ACHN (cell line): ENCODE data around the gene CDK18.

ENCODE experiments used
- DNase-seq: peaks from one replicate; pipeline ENCODE4 v3.0.0-alpha.2; 2015
- in situ Hi-C: cut with HindIII; loops from 2 replicates; pipeline ENCODE4 v1.10.0; 2017; ENCODE audit warnings: low sequenced_read_pairs, low pct_ligation_motif_present, low pct_unique_long_range_greater_than_20kb

CDK18 gene

DNA sequence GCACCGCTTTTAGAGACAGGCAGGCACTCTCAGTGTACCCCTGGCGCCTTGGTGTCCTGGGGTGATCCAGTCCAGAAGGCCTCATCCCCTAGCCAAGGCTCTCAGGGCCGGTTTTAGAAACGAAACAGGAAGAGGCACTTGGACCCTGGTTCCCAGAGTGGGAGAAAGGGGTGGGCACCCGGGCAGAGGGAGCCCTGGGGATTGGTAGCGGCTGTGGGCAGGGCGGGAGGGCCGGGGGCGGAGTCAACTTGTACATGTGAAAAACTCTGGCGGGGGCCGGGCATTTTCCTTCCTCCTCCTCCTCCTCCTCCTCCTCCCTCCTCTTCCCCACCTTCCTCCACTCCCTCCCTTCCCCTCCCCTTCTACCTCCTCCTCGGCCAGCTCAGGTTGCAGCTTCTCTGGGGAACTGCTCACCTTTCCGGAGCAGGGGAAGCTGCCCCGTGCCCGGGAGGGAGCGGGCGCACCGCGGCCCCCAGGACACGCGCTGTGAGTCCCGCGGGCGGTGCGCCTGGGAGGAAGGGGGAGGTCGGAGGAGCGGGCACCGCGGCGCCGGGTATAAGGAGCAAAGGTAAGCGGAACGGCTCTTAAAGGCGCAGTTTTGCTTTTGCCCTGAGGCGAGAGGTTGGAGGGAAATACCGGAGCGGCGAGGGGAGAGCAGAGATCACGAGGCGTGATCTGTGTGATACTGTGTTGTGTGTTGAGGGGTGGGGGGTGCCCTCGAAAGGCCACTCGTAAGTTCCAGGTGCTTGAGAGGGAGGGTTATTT is at the start of gene CDK18:
Gene CDK18 (plus strand): TSS at position 359 of the 765 bp plus-strand sequence. CDS start 18,499 bp downstream, outside the sequence.
- peak; percentile 91 for DNase-seq
- in situ Hi-C loops, result no loop called here

DNA sequence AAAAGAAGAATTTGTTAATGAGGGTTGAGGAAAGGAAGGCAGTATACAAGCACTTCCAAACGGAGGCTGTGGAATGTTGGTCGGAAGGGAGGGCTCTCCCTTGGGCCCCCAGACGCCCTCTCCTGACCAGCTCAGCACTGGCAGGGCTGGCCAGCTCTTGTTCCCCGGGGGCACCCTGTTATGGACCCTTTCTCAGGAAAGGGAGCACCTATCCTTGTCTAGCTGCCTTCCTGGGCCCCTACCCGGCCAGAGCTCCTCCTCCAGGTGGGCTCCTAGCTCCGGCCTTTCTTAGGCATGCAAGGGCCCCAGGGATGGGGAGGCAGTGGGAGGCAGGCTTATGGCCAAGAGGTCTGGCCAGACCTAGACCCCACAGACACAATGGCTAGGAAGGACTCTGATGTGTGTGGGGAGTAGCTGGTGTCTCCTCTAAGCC is 49.5 kb upstream of the CDK18 start:
- no peak for DNase-seq
- in situ Hi-C loops, result no loop called here

DNA sequence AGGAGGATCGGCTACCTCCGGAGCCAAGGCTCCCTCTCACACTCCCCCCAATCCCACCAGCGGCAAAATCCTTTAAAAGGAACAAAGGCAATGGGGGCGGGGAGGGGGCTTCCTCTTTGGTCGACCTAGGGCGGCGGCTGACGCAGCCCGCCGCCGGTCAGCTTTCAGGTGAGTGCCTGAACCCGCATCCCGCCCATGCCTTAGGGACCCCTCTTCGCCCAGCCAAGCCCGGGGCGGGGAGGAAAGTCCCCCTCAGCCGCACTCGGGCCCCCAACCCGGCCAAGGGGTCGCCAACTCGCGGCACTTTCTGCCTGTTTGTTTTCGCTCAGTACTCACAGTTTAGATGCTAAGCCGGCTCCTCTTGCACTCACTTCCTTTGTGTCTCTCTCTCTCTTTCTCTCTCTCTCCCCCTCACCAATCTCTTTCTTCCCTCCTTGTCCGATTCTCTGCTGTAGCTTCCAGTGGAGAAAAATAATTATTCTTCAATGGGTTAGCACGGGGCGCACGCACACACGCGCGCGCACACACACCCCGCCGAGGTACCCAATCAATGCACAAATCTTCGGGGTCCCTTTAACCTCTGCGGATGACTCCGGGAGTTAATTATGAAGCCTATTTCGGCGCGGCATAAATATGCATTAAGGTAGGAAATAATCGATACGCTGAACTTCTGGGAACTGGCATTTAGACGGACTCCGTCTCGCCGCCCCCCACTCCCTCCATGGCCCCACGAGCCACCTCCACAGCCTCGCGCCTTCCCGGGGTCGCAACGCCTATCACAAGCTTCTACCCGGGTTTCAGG is 48.7 kb upstream of the CDK18 start, which contains the start of gene BLACAT1:
Gene BLACAT1 (minus strand): TSS at position 465 of the 802 bp plus-strand sequence.
- DNase-seq, result no peak
- in situ Hi-C loops, result no loop called here

DNA sequence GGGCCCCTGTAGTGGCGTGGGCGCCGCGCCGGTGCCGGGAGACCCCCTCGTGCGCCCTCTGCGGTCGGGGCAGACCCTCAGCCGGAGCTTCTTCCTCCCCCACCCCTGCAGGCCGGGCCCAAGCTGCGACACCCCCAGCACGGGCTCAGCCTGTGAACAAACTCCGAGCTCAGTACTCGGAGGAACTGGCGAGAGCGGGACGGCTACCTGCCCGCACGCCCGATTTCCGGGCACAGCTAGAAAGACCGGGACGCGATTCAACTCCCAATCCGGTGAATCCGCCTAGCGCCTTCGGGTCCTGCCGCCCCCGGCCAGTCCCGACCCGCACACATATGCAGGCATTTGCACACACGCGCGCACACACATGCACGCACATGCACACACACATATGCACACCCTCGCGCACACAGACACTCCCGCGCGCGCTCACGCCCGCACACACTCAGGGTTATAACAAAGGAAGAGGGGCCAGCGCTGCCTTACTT is 48.0 kb upstream of the CDK18 start:
- no peak for DNase-seq
- in situ Hi-C loops, result no loop called here

DNA sequence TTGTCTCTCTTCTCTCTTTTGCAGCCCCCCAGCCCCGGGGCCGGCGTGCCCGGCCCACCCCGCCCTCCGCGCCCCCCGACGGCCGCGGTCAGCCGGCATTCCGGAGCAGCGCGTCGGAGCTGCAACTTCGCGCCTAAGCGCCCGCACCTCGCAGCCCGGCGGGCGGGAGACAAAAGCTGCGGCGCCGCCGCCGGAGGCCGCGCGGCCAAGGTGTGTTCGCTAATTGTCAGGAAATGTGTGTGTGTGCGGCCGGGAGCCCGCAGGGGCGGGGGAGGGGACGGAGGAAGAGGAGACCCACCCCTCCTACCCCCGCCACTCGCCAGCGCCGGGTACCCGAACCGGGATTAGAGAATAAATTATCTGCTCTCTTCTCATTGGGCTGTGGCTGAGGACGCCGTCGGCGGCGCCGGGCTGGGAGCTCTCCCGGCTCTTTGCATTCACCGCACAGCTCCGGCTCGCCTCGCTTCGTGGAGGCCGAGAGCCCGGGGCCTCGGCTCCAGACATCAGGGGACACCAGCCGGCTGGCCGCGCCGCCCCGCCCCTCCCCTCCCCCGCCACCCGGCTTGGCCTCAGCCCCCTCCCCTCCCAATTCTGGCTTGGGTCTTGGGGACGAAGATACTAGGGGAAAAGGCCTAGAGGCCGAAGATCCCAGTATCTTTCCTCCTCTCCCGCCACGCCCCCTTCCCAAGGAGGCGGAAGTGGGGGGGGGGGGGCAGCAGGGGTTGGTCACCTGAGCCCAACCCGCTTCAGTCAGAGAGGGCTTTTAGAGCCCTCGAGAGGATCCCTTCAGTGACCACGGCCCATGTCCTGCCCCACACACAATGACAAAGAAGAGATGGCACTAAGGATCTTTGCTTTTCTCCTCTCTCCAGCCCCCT is 47.4 kb upstream of the CDK18 start:
- no peak for DNase-seq
- in situ Hi-C loops, result no loop called here

DNA sequence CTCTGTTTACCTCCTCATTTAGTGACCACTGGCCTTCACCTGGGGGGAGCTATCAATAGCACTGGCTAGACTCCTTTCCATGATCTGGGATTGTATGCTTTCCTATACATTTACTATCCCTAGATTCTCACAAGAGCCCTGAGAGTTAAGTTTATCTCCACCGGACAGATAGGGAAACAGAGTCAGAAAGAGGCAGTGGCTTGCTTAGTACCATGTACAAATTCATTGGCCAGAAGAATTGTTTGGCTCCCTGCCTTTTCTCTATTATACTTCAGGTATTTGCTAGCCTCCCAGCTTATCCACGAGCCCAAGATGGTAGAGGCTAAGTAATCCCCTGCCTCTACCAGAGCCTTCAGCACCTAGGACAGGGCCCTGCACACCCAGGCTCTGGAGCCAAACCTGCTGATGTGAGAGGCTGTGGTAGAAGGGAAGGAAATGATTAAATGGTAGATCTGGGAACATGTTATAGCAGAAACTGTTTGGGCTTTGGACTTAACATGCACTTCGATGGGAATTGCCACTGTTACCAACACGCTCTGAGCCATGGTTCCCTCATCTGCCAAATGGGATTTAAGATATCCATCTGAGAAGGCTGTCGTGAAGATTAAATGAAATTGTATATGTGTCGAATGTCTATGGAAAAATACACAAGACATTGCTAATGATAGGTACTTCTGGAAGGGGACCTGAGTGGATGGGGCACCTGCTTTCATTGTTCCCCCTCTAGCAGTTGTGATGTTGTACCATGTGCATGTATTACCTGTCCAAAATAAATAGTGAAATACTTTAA is 45.5 kb upstream of the CDK18 start:
- DNase-seq, result peak; percentile 69
- in situ Hi-C loops, result no loop called here

DNA sequence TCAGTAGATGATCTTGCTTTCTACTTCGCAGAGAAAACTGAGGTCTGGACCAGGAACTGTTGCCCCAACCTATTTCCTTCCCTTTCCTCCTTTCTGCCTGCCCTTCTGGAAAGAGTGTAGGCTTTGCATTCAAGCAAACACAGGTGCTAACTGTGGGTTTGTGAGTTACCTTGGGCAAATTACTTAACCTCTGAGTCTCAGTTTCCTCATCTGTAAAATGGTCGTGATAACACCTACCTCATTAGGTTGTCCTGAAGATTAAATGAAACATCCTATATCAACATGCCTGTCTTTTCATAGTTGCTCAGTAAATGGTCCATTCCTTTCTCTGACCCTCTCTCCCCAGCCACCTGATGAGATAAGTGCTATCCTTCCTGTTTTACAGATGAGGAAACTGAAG is 39.1 kb upstream of the CDK18 start:
- in situ Hi-C loops, result no loop called here
- DNase-seq, result no peak

DNA sequence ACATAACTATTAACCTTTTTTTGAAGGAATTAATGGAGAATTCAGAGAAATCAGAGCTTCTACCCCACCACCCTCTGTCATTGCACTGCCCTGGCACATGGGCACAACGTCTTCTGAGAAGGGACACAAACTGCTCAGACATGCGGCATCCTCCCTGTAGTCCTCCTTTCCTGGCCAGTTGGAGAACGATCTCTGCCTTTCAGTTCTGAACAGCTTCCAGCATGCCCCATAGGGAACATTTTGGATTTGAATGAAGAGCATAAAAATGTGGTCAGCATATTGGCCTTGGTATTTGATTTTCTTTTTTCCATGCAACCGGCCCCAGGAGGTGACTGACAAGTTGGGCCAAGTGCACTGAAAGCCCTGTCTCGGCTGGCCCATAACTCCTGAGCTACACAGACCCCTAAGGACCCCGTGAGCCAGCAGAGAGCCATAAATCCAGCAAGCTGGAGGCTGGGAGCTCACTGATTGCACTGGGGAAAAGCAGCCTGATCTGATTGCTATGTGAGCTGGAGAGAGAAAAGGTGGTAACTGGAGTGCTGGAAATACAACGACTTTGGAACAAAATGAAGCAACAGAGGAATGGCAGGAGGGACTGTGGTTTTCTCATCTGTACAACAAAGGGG is 37.8 kb upstream of the CDK18 start:
- no peak for DNase-seq
- in situ Hi-C loops, result no loop called here

DNA sequence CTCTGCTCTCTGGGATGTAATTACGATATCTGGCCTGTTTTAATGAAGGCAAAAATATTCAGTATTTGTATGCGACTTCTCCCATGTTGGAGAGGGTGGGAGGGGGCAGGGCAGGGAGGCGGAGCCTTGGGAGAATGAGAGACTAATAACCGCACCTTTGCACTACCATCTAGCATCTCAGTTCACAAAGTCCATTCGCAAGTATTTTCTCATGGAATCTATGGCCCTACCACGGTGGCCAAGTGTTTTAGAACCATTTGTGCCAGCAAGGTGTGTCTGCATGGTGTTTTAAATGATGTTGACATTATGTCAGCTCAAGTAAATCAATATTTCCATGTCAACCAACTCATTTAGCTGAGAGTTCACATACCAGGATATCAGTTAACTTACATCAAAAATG is 34.3 kb upstream of the CDK18 start:
- in situ Hi-C loops, result no loop called here

DNA sequence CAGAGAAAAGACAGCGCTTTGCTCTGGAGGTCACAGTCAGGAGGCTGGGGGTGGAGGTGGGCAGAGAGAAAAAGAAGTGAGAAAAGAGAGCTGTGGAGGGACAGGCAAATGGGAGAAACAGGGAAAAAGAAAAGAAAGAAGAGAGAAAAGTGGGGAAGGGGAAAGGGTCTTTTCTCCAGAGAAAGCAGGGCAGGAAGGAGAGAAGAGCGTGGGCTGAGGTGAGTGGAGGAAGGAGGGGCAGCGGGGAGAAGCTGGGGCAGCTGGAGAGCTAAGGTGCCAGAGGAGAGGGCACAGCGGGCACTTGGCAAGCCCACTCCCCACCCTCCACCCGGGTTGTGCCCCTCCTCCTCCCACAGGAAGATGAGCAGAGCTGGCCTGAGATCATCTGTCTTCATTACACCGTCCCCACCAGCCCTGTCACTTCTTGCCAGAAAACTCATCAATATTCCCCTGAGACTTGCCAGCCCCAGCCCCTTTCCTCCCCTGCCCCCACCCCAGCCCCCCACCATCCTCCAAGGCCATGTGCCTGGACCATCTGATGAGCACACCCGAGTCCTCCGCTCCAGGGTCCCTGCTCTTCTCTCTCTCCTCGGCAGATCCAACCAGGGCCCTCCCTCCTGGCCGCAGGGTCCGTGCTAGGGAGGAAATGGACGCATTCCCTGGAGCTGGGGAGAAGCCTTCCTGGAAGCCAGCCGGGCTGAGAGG is 31.6 kb upstream of the CDK18 start:
- in situ Hi-C loops, result no loop called here
- DNase-seq, result no peak

More for the DNA sequence above, 34.3 kb upstream of the CDK18 start:
- no peak for DNase-seq

DNA sequence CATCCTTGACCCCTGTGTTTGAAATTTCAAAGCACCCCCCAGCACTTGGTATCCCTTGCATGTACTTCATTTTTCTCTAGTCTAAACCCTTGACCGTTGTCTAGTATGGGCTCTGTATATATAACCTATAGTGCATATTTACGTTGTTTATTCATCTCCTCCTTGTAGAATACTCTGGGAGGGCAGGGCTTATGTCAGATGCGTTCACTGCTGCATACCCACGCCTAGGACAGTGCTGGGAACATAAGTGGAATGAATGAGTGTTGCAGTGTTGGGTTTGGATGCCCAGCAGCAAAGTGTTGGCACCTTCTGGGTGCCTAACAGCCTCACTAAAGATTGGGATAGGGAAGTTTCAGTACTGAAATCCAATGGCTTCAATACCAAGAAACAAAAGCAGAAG is 31.0 kb upstream of the CDK18 start:
- DNase-seq, result no peak
- in situ Hi-C loops, result no loop called here

DNA sequence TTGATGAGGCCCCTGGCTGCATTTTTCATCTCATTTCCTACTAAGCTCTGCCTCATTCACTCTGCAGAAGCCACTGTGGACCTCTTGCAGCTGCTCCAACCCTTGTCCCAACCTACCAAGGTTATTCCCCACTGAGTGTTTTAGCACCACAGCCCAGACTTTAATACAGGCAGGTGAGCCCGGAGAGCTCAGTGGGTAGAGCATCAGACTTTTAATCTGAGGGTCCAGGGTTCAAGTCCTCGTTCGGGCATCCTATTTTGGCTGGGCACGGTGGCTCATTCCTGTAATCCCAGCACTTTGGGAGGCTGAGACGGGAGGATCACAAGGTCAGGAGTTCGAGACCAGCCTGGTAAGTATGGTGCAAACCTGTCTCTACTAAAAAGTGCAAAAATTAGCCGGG is 30.5 kb upstream of the CDK18 start:
- in situ Hi-C loops, result no loop called here
- DNase-seq, result no peak

DNA sequence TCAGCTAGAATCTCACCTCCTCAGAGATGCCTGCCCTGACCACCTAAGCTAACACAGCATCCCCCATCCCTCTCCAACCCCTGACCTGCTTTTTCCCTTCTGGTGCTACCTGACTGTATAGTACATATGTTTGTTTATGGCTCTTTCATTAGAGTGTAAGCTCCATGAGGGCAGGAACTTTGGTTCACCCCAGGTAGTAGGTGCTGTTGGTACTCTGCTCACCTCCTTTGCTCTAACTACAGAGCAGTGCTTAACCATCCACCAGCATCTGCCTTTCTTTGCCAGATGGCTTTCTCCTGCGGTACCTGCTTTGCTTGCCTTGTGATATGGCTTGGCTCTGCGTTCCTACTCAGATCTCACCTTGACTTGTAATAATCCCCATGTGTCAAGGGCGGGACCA is 29.9 kb upstream of the CDK18 start:
- DNase-seq, result no peak
- in situ Hi-C loops, result no loop called here

DNA sequence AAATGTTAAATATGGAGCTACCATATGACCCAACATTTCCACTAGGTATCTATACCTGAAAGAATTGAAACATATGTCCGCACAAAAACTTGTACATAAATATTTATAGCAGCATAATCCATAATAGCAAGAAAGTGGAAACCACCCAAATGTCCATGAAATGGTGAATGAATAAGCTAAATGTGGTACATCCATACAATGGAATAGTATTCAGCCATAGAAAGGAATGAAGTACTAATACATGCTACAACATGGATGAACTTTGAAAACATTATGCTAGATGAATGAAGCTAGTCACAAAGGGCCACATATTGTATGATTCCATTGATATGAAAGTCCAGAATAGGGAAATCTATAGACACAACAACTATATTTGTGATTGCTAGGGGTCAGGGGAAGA is 28.6 kb upstream of the CDK18 start:
- in situ Hi-C loops, result no loop called here
- DNase-seq, result no peak

DNA sequence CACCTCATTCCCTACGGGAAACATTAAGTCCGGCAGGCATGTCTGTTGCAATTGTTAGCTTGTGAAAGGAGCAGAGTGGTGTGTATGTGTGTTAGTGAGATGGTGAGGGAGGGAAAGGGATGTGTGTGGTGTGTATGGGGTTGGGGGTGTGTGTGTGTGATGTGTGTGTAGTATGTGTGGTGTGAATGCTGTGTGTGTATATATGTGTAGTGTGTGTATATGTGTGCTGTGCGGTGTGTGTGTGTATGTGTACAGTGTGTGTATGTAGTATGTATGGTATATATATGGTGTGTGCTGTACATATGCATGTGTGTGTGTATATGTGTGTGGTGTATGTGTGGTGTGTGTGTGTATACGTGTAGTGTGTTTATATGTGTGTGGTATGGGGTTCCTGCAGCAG is 27.8 kb upstream of the CDK18 start:
- in situ Hi-C loops, result no loop called here
- no peak for DNase-seq

DNA sequence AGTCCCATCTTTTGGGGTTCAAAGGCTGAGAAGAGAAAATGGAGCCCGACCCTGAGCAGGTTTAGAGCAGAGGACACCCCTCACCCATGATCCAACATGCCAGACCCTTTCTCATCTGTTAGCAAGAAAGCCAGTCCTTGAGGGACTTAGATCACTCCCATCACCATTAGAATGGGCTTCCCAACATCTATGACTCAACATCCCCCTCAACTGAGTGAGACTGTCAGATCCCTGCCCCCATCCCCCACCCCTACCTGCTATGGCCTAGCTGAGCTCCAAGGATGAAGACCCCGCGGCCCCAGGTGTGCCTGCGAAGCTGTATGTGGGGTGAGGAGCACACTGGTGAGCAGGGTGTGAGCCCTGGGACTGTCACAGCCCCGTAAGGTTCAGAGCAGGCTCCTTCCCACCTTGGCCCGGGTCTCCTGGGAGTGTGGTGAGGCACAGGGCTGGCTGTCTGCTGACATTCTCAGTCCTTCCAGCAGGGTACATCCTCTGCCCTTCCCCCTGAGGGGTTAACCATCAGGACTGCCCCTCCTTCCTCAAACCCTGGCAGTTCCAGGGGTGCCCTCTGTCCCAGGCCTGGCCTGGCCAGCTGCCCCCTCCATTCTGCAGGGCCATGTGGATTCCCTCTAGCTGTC is 27.2 kb upstream of the CDK18 start:
- DNase-seq, result no peak
- in situ Hi-C loops, result no loop called here
